GM23248 (cell line): Measurements from ENCODE around the gene NHLRC3.

Experiments
- EZH2 ChIP-seq: fragments of 200-600 bp; sonication (generic); IDR thresholded peaks from 2 replicates; pipeline ENCODE4 v1.6.1; 2018; ENCODE audit warnings: antibody characterized with exemption, mild to moderate bottlenecking; ENCODE audit not compliant: insufficient read depth, poor library complexity, severe bottlenecking
- EZH2phosphoT487 ChIP-seq: fragments of 200-600 bp; sonication (generic); IDR thresholded peaks from 2 replicates; pipeline ENCODE4 v1.6.1; 2018; ENCODE audit warnings: antibody characterized with exemption, moderate library complexity, mild to moderate bottlenecking, low read depth; ENCODE audit not compliant: insufficient read depth

DNA sequence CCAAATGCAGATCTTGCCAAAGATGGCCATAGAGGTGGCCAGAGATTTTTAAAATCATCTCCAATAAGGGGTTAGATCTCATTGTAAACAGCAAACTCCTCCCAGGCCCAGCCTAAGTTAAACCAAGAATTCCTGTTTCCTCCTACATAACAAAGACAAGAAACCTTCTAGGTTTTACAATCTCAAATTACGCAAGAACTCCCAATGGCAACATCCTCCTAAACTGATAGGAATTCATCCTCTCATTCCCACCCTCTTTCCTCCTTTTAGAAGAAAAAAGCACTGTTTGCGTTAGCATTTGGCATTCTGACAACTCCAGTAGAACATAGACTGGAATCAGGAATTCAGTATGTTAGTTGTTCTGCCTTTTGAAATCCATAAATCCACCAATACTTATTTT, 14.9 kb upstream of the NHLRC3 start:
- TF ChIP-seq EZH2 (no peak), EZH2phosphoT487 (no peak)
